ENCODE results near the gene SAXO2.

DNA sequence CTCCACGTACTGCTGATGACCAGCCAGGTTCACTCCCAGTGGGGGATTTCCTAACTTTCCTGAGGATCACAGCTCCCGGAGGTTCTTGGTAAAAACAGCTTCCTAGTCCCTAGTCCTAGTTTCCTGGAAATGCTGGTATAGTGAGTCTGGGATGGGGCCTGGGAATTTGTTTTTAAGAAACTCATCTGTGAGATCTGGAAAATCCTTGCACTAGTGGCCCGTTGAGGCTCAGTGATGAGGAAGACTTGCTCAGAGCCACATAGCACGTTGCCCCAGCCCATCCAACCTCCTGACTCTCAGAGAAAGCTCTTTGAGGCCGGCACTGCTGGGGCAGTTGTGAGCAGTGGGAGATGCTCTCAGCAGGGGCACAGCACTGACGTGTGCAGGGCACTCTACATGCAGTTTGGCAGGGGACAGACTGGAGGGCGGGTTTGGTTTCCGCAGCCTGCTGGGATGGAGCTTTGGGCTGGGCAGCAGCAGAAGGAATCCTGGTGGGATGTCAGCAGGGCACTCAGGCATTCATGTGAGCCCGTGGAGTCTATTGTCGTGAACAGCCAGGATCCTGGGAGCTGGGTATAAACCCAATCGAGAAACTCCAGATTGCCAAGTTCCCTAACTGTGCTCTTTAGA is 31.6 kb downstream of the SAXO2 start:
- TF ChIP-seq MAFK (IDR thresholded peaks at IDR 0.05; ENCODE audit: low read depth, low read length): no peak
- no peak for TF ChIP-seq YY1 (IDR thresholded peaks at IDR 0.05; ENCODE audit: low read depth, low read length)
- TF ChIP-seq CTCF (IDR thresholded peaks at IDR 0.05; ENCODE audit: control extremely low read depth in 1 of 3, insufficient read depth in 1 of 3, low read depth in 1 of 3, low read length in 3 of 3): no peak
- TF ChIP-seq BRCA1 (IDR thresholded peaks at IDR 0.05; ENCODE audit: low read depth, low read length): no peak
- no peak for TF ChIP-seq KDM5A (IDR thresholded peaks at IDR 0.05; ENCODE audit: low read length)
- no peak for TF ChIP-seq FOSL1 (IDR thresholded peaks at IDR 0.05; ENCODE audit: insufficient read depth, low read depth, low read length)
- no peak for TF ChIP-seq PHF8 (conservative IDR thresholded peaks at IDR 0.05; ENCODE audit: low read depth, low read length)
- TF ChIP-seq, protein P1, sequence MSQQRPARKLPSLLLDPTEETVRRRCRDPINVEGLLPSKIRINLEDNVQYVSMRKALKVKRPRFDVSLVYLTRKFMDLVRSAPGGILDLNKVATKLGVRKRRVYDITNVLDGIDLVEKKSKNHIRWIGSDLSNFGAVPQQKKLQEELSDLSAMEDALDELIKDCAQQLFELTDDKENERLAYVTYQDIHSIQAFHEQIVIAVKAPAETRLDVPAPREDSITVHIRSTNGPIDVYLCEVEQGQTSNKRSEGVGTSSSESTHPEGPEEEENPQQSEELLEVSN (IDR thresholded peaks at IDR 0.05): no peak
- TF ChIP-seq RBBP5 (IDR thresholded peaks at IDR 0.05; ENCODE audit: borderline replicate concordance, low read depth, low read length): no peak
- no peak for TF ChIP-seq EZH2 (IDR thresholded peaks at IDR 0.05; ENCODE audit: low read depth, low read length, severe bottlenecking)
- TF ChIP-seq, protein P2, sequence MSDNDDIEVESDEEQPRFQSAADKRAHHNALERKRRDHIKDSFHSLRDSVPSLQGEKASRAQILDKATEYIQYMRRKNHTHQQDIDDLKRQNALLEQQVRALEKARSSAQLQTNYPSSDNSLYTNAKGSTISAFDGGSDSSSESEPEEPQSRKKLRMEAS (IDR thresholded peaks at IDR 0.05): no peak
